ENCODE results near the gene HOXD11. TPM values are rescaled to one million over a fixed set of nuclear protein-coding genes. Genes with fewer than 3 reads are reported as not detected.
A peak's percentile ranks its signal among the peaks of the same experiment; 100 is the strongest.

Gene HOXD11
- total RNA-seq, 2 experiments from 2014 or later: not detected

DNA sequence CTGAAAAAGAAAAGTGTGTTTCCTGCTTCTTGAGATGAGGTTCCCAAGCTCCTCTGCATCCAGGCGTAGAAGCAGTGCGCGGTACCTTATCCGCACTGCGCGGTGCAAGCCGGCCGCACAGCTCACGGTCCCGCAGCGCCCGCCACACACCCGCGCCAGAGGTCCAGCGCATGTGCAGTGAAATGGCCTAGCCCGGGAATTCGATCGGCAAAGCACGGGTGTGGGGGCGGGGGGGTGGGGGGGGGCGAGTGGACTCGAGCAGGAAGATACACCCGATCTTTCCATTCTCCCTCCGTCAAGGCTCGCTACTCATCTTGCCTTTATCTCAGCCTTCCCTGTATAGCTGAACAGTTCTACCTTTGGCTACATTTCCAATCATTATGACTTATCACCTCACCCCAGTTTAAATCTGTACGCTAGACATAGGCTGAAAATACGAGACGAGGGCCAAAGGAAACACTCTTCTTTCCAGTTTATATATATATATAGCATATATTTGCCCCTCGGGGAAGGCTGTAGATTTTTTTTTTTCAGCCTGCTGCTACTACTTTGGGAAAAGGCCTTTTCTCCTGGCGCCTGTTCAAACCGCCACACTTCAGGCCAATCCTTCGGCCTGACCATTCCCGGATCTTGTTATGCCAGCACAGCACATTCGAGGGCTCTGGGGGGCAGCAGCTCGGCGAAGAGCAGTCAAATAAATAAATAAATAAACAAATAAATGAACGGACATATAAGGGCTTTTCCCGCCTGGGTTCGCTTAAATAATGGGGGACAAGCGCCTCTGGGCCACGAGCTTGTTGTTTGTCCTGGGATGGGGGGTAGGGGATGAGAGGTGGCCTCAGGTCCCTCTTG, 32.8 kb downstream of the HOXD11 start:
- H3K27ac ChIP-seq (ENCODE audit: low read depth, low read length, poor library complexity, severe bottlenecking): no peak overlapping the region
- no peaks in the 10 kb centered on the region for H3K36me3 ChIP-seq (ENCODE audit: insufficient read depth, low read length)
- ChIA-PET POLR2A (interaction anchor here (1.0 kb wide), 1 partner anchor 315 kb away, joined by 3 read pairs; no protein-coding TSS in a partner anchor), CTCF (ENCODE audit: unreplicated experiment) (interaction anchor here (0.6 to 0.7 kb wide), 5 partner anchors 45 to 374 kb away, joined by 3 to 14 read pairs (median 3); no protein-coding TSS in a partner anchor)
- TF ChIP-seq EZH2phosphoT487 (IDR thresholded peaks at IDR 0.05; ENCODE audit: borderline replicate concordance, low read depth, low read length): no peak
- TF ChIP-seq, protein P1, sequence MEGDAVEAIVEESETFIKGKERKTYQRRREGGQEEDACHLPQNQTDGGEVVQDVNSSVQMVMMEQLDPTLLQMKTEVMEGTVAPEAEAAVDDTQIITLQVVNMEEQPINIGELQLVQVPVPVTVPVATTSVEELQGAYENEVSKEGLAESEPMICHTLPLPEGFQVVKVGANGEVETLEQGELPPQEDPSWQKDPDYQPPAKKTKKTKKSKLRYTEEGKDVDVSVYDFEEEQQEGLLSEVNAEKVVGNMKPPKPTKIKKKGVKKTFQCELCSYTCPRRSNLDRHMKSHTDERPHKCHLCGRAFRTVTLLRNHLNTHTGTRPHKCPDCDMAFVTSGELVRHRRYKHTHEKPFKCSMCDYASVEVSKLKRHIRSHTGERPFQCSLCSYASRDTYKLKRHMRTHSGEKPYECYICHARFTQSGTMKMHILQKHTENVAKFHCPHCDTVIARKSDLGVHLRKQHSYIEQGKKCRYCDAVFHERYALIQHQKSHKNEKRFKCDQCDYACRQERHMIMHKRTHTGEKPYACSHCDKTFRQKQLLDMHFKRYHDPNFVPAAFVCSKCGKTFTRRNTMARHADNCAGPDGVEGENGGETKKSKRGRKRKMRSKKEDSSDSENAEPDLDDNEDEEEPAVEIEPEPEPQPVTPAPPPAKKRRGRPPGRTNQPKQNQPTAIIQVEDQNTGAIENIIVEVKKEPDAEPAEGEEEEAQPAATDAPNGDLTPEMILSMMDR (conservative IDR thresholded peaks at IDR 0.05; ENCODE audit: low read length): no peak
- no peak overlapping the region for H2AFZ ChIP-seq (ENCODE audit: low read length)
- intact Hi-C loops (cut with micrococcal nuclease; ENCODE audit: unreplicated experiment): loop anchor here (1.0 kb wide), 2 partner anchors 315 to 512 kb away; no protein-coding TSS in a partner anchor
- no peaks in the 10 kb centered on the region for H3K9me3 ChIP-seq (ENCODE audit: low read length)
- no TSS peak for BruUV-seq (replicated peaks)
- H3K4me2 ChIP-seq (ENCODE audit: low read length): peak overlapping the region; percentile 67; the same call in 1 of the 2 replicates
- no peaks in the 10 kb centered on the region for H4K20me1 ChIP-seq (ENCODE audit: insufficient read depth, low read length)
- DNase-seq (ENCODE audit: low spot score): no peak
- no peak overlapping the region for H3K4me3 ChIP-seq (ENCODE audit: low read depth, low read length, poor library complexity, severe bottlenecking)
- H3K79me2 ChIP-seq (ENCODE audit: insufficient read depth, low read depth, low read length): no peaks in the 10 kb centered on the region
- no peaks in the 10 kb centered on the region for H3K9me2 ChIP-seq (ENCODE audit: insufficient read depth, low read length)
- H3K4me1 ChIP-seq (ENCODE audit: insufficient read depth, low read length, poor library complexity, severe bottlenecking): peaks cover 3% of the 10 kb centered on the region

DNA sequence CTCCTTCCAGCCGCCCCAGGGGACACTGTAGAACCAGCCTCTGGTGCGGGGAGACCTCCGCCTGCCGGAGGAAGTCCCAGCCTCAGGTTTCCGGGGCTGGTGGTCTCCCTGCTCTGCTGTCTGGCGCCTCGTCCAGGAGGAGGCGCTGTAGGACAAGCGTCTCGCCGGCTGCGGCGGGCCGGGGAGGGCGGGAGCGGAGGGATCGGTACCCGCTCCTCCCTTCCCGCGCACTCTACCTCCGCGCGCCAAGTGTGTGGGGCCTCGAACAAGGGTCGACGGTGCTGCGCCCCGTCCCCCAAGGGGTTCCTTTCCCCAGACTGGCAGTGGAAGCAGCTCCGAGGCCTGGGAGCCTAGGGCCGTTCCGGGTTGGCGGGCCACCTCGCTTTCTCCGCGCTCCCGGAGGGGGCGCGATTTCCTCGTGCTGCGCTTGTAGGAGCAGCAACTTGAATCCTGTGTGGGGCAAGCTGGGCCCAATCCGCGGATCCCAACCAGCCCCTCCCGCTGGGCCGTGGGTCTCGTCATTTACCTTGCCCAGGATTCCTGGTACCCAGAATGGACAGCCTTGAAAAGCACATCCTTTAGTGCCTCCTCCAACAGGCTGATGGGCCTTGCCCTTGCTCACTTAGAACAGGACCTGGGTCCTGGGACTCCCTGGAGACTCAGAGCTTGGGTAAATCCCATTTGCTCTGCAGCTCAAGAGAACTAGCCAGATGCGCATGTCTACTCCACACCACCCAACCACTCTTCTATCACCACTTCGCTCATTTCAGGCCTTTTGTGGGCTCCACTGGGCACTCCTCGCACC, 33.6 kb downstream of the HOXD11 start:
- peak overlapping the region; percentile 57 for H3K4me3 ChIP-seq (ENCODE audit: low read depth, low read length, poor library complexity, severe bottlenecking)
- H3K27ac ChIP-seq (ENCODE audit: low read depth, low read length, poor library complexity, severe bottlenecking): no peak overlapping the region
- BruUV-seq (replicated peaks): no TSS peak
- H3K79me2 ChIP-seq (ENCODE audit: insufficient read depth, low read depth, low read length): no peaks in the 10 kb centered on the region
- no peaks in the 10 kb centered on the region for H3K9me3 ChIP-seq (ENCODE audit: low read length)
- H3K4me2 ChIP-seq (ENCODE audit: low read length): peak overlapping the region; percentile 67; the same call in 1 of the 2 replicates
- ChIA-PET CTCF (ENCODE audit: unreplicated experiment) (interaction anchor here (0.6 to 0.9 kb wide), 5 partner anchors 46 to 373 kb away, joined by 3 to 14 read pairs (median 3); no protein-coding TSS in a partner anchor), POLR2A (interaction anchor here (0.6 to 1.0 kb wide), 2 partner anchors 314 to 321 kb away, joined by 3 read pairs; no protein-coding TSS in a partner anchor)
- H2AFZ ChIP-seq (ENCODE audit: low read length): peak overlapping the region; percentile 8; the same call in 1 of the 2 replicates
- no peaks in the 10 kb centered on the region for H3K9me2 ChIP-seq (ENCODE audit: insufficient read depth, low read length)
- TF ChIP-seq, protein P1 (conservative IDR thresholded peaks at IDR 0.05; ENCODE audit: low read length): peak; percentile 80
- TF ChIP-seq EZH2phosphoT487 (IDR thresholded peaks at IDR 0.05; ENCODE audit: borderline replicate concordance, low read depth, low read length): no peak
- no peaks in the 10 kb centered on the region for H3K36me3 ChIP-seq (ENCODE audit: insufficient read depth, low read length)
- DNase-seq (ENCODE audit: low spot score): peak; percentile 68
- no peaks in the 10 kb centered on the region for H4K20me1 ChIP-seq (ENCODE audit: insufficient read depth, low read length)
- intact Hi-C loops (cut with micrococcal nuclease; ENCODE audit: unreplicated experiment): loop anchor here (1.0 kb wide), 2 partner anchors 315 to 512 kb away; no protein-coding TSS in a partner anchor
- H3K4me1 ChIP-seq (ENCODE audit: insufficient read depth, low read length, poor library complexity, severe bottlenecking): peaks cover 3% of the 10 kb centered on the region
